ENCODE results near the gene PTPRJ. TPM values are rescaled to one million over a fixed set of nuclear protein-coding genes. Genes with fewer than 3 reads are reported as not detected.

The PTPRJ gene
- total RNA-seq, 1 donor from 2014 or later: 18.9 TPM

GRCh38 chr11:48168815-48169214, 188.5 kb downstream of the PTPRJ start:
- no peaks in the 10 kb centered on the region for H3K27me3 Mint-ChIP-seq
- no peak for DNase-seq (ENCODE audit: low spot score, unreplicated experiment)
- TF ChIP-seq CTCF (IDR thresholded peaks at IDR 0.05; ENCODE audit: unreplicated experiment): no peak
- H3K9me3 Mint-ChIP-seq (ENCODE audit: low read depth): no peaks in the 10 kb centered on the region
- no peak overlapping the region for H3K4me3 Mint-ChIP-seq (ENCODE audit: low read depth)
- peaks cover 12% of the 10 kb centered on the region for H3K36me3 Mint-ChIP-seq (ENCODE audit: insufficient read depth)
- no peak overlapping the region for H3K27ac Mint-ChIP-seq
- no peaks in the 10 kb centered on the region for H3K4me1 Mint-ChIP-seq (ENCODE audit: low read depth)

DNA sequence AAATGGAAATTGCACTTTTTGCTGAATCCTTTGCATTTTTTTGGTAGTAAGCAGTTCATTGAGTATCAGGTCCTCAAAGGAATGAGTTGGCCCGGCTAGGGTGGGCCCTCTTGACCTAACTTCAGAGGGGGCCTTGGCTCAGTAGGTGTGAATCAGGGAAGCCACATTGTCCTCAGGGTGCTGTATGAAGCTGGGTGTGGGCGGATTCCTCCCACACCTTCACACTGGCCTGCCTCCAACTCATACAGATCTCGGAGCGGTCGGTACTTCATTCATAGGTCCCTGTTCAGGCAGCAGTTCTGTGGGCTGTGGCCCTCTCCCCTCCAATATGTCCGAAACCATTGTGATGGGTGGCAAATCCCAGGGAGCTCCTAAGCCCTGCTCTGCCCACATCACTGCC, 188.9 kb downstream of the PTPRJ start:
- H3K27ac Mint-ChIP-seq: no peak overlapping the region

GRCh38 chr11:48169717-48170116, 189.4 kb downstream of the PTPRJ start:
- Mint-ChIP-seq H3K4me3 (ENCODE audit: low read depth) (no peak overlapping the region), H3K4me1 (ENCODE audit: low read depth) (no peaks in the 10 kb centered on the region), H3K27ac (no peak overlapping the region), H3K27me3 (no peaks in the 10 kb centered on the region), H3K9me3 (ENCODE audit: low read depth) (no peaks in the 10 kb centered on the region), H3K36me3 (ENCODE audit: insufficient read depth) (peaks cover 10% of the 10 kb centered on the region)
- DNase-seq (ENCODE audit: low spot score, unreplicated experiment): no peak
- TF ChIP-seq CTCF (IDR thresholded peaks at IDR 0.05; ENCODE audit: unreplicated experiment): no peak

More for the DNA sequence above, 188.9 kb downstream of the PTPRJ start:
- Mint-ChIP-seq H3K4me1 (ENCODE audit: low read depth) (no peaks in the 10 kb centered on the region), H3K27me3 (no peaks in the 10 kb centered on the region), H3K36me3 (ENCODE audit: insufficient read depth) (peaks cover 11% of the 10 kb centered on the region), H3K4me3 (ENCODE audit: low read depth) (no peak overlapping the region), H3K9me3 (ENCODE audit: low read depth) (no peaks in the 10 kb centered on the region)
- no peak for DNase-seq (ENCODE audit: low spot score, unreplicated experiment)
- no peak for TF ChIP-seq CTCF (IDR thresholded peaks at IDR 0.05; ENCODE audit: unreplicated experiment)

GRCh38 chr11:48170241-48171233, 190.2 kb downstream of the PTPRJ start:
- H3K4me1 Mint-ChIP-seq (ENCODE audit: low read depth): no peaks in the 10 kb centered on the region
- no peak for DNase-seq (ENCODE audit: low spot score, unreplicated experiment)
- TF ChIP-seq CTCF (IDR thresholded peaks at IDR 0.05; ENCODE audit: unreplicated experiment): no peak
- no peaks in the 10 kb centered on the region for H3K27me3 Mint-ChIP-seq
- no peak overlapping the region for H3K4me3 Mint-ChIP-seq (ENCODE audit: low read depth)
- peak overlapping the region; percentile 37 for H3K27ac Mint-ChIP-seq
- H3K36me3 Mint-ChIP-seq (ENCODE audit: insufficient read depth): peaks cover 4% of the 10 kb centered on the region
- H3K9me3 Mint-ChIP-seq (ENCODE audit: low read depth): no peaks in the 10 kb centered on the region

DNA sequence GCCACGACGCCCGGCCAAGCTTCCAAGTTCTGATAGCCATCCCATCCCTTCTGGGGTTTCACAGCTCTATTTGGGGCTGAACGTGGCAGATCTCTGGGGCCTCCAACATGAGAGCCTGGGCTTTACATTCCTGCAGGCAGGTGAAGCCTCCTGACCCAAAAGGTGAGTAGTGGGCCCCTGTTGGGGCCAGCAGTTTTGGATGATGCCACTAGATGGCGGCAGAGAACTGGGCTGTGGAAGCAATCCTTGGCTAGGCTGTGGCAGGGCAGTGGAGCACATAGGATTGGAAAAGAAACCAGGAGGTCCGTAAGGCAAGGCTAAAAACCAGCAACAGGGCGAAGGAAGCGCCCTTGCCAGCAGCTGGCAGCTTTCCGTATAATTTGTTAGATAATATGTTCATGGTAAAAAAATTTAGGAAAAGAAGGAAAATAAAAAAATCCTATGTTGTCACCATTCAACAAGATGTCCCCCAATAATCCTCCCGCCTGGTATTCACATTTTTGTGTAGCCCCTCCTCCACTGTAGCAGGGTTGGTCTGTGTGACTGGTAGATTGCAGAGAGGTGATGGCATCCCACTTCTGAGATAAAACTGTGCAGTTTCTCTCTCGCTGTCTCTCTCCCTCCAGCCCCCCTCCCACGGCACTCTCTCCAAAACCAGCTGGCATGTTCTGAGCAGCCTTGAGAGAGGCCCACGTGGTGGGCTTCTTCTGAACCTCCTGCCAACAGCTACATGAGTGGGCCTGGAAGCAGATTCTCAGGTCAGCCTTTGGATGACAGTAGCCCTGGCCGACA, 192.7 kb downstream of the PTPRJ start:
- Mint-ChIP-seq H3K4me3 (ENCODE audit: low read depth) (no peak overlapping the region), H3K27ac (peak overlapping the region; percentile 37)
- peak; percentile 95 for TF ChIP-seq CTCF (IDR thresholded peaks at IDR 0.05; ENCODE audit: unreplicated experiment)

More for the DNA sequence above, 192.7 kb downstream of the PTPRJ start:
- no peaks in the 10 kb centered on the region for H3K9me3 Mint-ChIP-seq (ENCODE audit: low read depth)
- H3K27me3 Mint-ChIP-seq: no peaks in the 10 kb centered on the region
- H3K4me1 Mint-ChIP-seq (ENCODE audit: low read depth): peaks cover 4% of the 10 kb centered on the region
- H3K36me3 Mint-ChIP-seq (ENCODE audit: insufficient read depth): peaks cover 3% of the 10 kb centered on the region
- DNase-seq (ENCODE audit: low spot score, unreplicated experiment): peak; percentile 65
